Measurements from ENCODE around the gene TMEM145. TPM values are rescaled to one million over a fixed set of nuclear protein-coding genes. Genes with fewer than 3 reads are reported as not detected.

TMEM145 gene
- total and polyA plus RNA-seq, 10 of the 15 experiments (the other 5 are each of a cell fraction or from before 2014, with no cell fraction given) = 0.04 to 0.97 (median 0.16) TPM; not detected in 4

GRCh38 chr19:42368360-42368759, 55.3 kb downstream of the TMEM145 start:
- Histone ChIP-seq H3K79me2 (ENCODE audit: control insufficient read depth, insufficient read depth, low read length) (no peaks in the 10 kb centered on the region), H3K27ac (ENCODE audit: control insufficient read depth, insufficient read depth) (no peak overlapping the region), H4K20me1 (ENCODE audit: control insufficient read depth, insufficient read depth) (no peaks in the 10 kb centered on the region), H3K27me3 (replicated peaks in 1 of 2; ENCODE audit: control insufficient read depth in 2 of 2, insufficient read depth in 2 of 2, low read length in 1 of 2) (no peaks in the 10 kb centered on the region), H2AFZ (ENCODE audit: control insufficient read depth, low read depth, low read length) (no peak overlapping the region), H3K9me3 (replicated peaks; ENCODE audit: control insufficient read depth, insufficient read depth, low read length) (peaks cover 6% of the 10 kb centered on the region; the same call in 1 of the 3 replicates), H3K36me3 (ENCODE audit: control insufficient read depth in 2 of 2, insufficient read depth in 2 of 2, low read length in 1 of 2) (no peaks in the 10 kb centered on the region), H3K4me2 (ENCODE audit: control insufficient read depth, insufficient read depth) (no peak overlapping the region), H3K9ac (ENCODE audit: control insufficient read depth, insufficient read depth, low read length) (no peak overlapping the region), H3K4me1 (ENCODE audit: control insufficient read depth, insufficient read depth, low read length) (peaks cover 4% of the 10 kb centered on the region), H3K4me3 (no peak overlapping the region)
- BruUV-seq (replicated peaks) = no TSS peak
- ChIA-PET SMC1A (ENCODE audit: uncharacterized antibody, unreplicated experiment) (interaction anchor here (1.0 kb wide), 1 partner anchor 13 kb away, joined by 3 read pairs; no protein-coding TSS in a partner anchor), POLR2A (interaction anchor here (0.6 kb wide), 1 partner anchor 137 kb away, joined by 3 read pairs; no protein-coding TSS in a partner anchor), CTCF (no interaction called here), RAD21 (ENCODE audit: unreplicated experiment) (no interaction called here)
- TF ChIP-seq E4F1 (IDR thresholded peaks at IDR 0.05; ENCODE audit: borderline replicate concordance, partially characterized antibody) (no peak), STAT1 (conservative IDR thresholded peaks at IDR 0.05) (no peak), CUX1 (IDR thresholded peaks at IDR 0.05; ENCODE audit: insufficient replicate concordance, low read depth, low read length) (no peak), NFIC (IDR thresholded peaks at IDR 0.05; ENCODE audit: low read depth, low read length) (no peak), MEF2A (IDR thresholded peaks at IDR 0.05; ENCODE audit: insufficient read depth, low read depth, low read length) (no peak), ATF3 (IDR thresholded peaks at IDR 0.05; ENCODE audit: borderline replicate concordance, extremely low read depth, low read depth, low read length) (no peak), NRF1 (conservative IDR thresholded peaks at IDR 0.05; ENCODE audit: low read depth, low read length) (no peak), ZBTB11 (CRISPR knock-in tag; IDR thresholded peaks at IDR 0.05) (no peak), BMI1 (IDR thresholded peaks at IDR 0.05; ENCODE audit: borderline replicate concordance) (no peak), YBX1 (IDR thresholded peaks at IDR 0.05) (no peak)
- DNase-seq (ENCODE audit: low read depth, low spot score) (no peak), FAIRE-seq (no peak), ATAC-seq (no peak)
- in situ Hi-C loops (cut with MboI) = no loop called here
- 99% methylated on average over 9 of the region's 11 CpGs for WGBS (ENCODE audit: insufficient coverage, insufficient replicate concordance, low lambda C conversion rate, missing lambda C conversion rate)
- intact Hi-C loops (cut with micrococcal nuclease; ENCODE audit: unreplicated experiment) = no loop called here

Data from GM12878 (cell line).